IPS-NIHi7 (cell line): ENCODE data around the gene PCYT2.

Source experiments
- DNase-seq: peaks from one replicate; pipeline ENCODE4 v3.0.0; 2012; ENCODE audit warnings: mixed read lengths; ENCODE audit errors: extremely low spot score

The PCYT2 gene

GRCh38 chr17:81944858-81945257 lies 33.7 kb upstream of the PCYT2 start:
- no peak for DNase-seq

GRCh38 chr17:81942167-81942553 lies 31.0 kb upstream of the PCYT2 start:
- DNase-seq = no peak

DNA sequence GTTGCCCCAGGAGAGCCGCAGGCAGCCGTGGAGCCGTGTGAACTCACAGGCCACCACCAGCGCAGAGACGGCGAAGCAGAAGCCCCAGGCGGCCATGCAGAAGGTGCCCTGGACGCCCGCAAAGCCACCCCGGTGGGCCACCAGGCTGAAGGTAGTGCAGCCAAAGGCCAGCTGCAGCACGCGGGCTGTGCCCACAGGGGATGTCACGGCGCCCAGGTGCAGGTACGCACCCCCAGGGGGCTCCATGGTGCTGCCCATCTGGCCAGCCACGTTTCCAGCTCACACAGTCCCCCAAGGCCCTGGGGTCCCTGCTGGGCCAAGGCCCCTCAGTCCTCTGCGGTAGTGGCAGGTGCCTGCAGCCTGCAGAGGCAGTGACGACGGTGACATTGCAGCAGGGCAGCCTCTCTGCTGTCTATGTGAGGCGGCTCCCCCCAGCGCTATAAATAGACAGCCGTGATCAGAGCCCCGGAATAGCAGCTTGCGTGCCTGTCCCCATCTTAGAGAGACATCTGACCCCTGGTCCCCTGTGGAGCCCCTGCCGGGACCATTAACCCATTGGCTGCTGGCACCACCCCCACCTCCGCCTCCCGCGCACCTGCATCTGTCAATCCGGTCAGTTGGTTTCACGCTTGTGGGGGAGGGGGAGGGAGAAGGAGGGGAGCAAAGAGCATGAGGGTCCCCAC lies 30.4 kb upstream of the PCYT2 start:
- DNase-seq = no peak

DNA sequence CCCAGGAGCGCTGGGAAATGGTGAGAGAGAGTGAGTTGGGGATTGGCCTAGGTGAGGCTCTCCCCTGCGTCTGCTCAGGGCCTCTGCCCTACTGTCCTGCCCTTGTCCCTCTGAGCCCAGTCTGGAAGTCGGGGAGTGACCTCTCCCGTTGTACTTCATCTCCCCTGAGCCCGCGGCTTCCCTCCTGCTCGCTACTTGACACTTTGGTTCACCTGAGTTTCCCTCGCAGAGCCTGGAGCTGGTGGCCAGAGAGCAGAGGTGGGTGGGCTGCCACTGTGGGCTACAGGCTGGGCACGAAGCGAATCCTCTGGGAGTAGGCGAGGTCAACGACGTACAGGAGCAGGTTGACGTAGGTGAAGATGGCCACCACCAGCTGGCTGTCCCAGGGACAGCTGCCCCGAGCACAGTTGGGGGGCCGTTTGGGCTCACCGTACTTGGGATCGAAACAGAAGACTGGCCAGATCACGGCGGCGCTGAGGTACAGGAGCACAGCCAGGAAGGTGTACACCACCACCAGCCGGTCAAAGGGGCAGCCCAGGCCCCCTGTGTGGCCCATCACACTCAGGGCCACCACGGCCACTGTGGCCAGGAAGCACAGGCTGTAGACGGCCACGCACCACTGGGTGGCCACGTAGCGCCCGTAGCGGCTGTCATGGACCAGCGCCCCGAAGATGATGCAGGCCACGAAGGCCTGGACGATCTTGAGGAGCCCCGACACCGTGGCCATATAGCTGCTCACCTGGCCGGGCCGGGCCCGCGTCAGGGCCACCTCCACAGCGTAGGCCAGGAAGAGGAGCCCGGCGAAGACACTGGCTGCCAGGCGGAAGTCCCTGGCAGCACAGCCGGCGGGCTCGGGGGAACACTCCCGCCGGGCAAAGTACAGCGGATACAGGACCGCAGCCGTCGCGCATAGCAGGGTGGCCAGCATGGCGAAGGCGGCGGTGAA lies 29.6 kb upstream of the PCYT2 start:
- no peak for DNase-seq

- no peak for DNase-seq
Measured at GRCh38 chr17:81939881-81940385, 28.7 kb upstream of the PCYT2 start.

- no peak for DNase-seq
Measured at GRCh38 chr17:81939218-81939617, 28.0 kb upstream of the PCYT2 start.

- no peak for DNase-seq
Measured at GRCh38 chr17:81935709-81936084, 24.5 kb upstream of the PCYT2 start.

- no peak for DNase-seq
Measured at GRCh38 chr17:81934850-81935708, 23.9 kb upstream of the PCYT2 start.

DNA sequence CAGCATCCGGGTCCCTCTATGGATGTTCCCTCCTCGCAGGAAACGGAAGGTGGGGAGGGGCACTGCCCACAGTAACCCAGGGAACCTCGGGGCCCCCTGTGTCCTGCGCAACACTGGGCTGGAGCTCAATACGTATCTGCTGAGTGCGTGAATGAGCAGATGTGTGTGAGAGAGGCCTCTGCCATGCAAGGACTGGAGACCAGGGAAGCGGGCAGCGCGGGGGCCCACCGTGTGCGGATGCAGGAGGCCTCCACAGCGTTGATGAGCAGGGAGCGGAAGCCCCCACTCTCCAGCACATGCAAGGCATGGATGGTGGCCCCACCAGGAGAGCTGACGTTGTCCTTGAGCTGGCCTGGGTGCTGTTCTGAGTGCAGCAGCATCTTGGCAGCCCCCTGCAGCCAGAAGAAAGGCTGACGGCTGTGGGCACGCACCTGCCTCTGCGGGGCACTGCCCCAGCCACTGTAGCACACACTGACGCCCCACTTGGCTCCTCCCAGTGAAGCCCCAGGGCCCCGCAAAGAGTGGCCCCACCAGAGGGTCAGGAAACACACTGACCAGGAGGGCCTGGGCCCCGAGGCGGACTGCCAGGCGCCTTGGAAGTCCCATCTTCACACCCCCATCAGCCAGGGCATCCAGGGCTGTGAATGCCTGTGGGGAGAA lies 23.0 kb upstream of the PCYT2 start:
- no peak for DNase-seq

GRCh38 chr17:81933178-81933699 lies 22.0 kb upstream of the PCYT2 start:
- DNase-seq = no peak

- no peak for DNase-seq
Measured at GRCh38 chr17:81932333-81932983, 21.3 kb upstream of the PCYT2 start.

DNA sequence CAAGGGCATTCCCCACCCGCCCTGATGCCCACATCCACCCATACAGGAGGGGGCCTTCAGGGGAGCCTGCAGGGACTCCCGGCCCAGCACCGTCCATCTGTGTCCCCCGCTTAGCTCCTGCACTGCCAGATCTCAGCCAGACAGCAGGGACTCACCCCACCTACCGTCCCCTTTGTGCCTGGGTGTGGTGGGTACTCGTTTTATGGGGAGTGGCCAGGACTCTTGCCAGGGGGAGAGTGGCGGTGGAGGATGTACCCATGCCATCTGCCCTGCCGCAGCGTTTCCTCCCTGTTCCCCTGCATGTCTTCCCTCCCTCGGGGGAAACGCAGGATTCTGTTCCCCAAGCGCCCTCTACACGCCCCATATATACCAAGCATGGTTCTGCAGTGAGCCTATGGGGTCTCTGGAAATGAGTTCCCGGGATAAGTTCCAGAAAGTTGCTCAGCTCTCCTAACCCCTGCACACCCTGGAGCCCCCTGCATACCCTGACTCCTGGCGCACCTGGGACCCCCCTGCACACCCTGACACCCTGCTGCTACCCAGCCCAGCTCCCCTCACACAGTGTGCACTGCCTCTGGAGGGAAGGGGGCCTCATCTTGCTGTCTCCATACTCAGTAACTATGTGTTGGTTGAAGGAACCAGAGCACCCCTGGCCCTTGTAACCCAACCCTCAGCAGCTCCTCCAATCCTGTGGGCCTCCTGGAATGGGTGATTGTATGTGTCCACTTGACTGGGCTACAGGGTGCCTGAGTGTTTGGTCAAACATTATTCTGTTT lies 20.5 kb upstream of the PCYT2 start:
- DNase-seq = no peak

GRCh38 chr17:81931189-81931556 lies 20.0 kb upstream of the PCYT2 start:
- DNase-seq = no peak

GRCh38 chr17:81930142-81931125 lies 19.2 kb upstream of the PCYT2 start:
- no peak for DNase-seq

DNA sequence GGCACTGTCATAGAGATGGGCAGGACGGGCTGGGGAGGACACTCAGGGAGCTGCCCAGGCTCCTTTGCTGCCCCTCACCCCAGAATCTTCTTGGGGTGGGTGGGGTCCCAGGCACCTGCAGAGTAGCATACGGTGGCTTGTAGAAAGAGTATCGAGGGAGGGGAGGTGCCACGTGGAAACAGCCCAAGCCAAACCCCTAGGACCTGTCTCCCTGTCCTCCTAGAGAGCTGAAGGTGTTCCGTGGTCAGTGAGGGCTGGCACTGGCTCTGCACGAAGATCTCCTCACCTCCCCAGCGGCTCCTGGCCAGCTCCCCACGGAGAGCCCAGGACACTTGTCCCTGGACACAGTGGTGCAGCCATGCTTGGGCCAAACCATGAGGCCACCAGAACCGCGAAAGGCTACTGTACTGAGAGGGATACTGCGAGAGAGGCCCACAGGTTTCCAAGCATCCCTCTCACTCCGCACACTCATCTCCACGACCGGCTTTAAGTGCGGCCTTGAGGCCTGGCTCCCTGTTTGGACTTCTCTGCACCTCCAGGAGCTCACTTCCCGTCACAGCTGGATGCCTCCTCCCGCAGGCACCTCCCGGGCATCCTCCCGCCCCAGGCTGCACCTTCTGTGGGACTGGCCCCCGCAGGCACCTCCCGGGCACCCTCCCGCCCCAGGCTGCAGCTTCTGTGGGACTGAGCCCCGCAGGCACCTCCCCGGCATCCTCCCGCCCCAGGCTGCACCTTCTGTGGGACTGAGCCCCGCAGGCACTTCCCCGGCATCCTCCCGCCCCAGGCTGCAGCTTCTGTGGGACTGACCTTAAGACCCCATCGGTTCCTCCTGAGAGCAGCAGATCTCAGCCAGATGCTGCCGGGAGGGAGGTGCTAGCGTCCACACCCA lies 18.3 kb upstream of the PCYT2 start:
- no peak for DNase-seq

GRCh38 chr17:81928544-81929252 lies 17.5 kb upstream of the PCYT2 start:
- no peak for DNase-seq
